K562 (cell line): ENCODE data around the gene ANK3. TPM values are rescaled to one million over a fixed set of nuclear protein-coding genes. Genes with fewer than 3 reads are reported as not detected.
A peak's percentile ranks its signal among the peaks of the same experiment; 100 is the strongest.

Experiments
- ATAC-seq: fragments of 200-7000 bp; cut with Tn5 transposase; 3 replicates; pipeline ENCODE4 v1.9.1; 2020; ENCODE audit warnings: moderate library complexity
- BruUV-seq: library from RNA; stranded (reverse); fragments of 400-500 nt; replicated peaks from 2 replicates; lab custom pipeline; 2021; lab: Mats Ljungman, UMichigan
- CTCF ChIA-PET: fragments of 300-600 bp; formaldehyde crosslinking; extraction: SDS; loops from one replicate; lab custom pipeline; 2021; ENCODE audit warnings: low intra/inter-chr PET ratio; lab: Yijun Ruan, JAX
- POLR2A ChIA-PET: fragments of 300-600, 350-650 bp; sonication (Branson Sonifier 250); formaldehyde crosslinking; extraction: SDS; loops from one replicate; lab custom pipeline; 2021; ENCODE audit warnings: antibody characterized with exemption, inconsistent platforms; lab: Yijun Ruan, JAX
- DNase-seq, 4 experiments: peaks; one replicate each; pipeline versions ENCODE4 v3.0.0 to v3.0.0-alpha.2; 2011 to 2018; ENCODE audit warnings: low spot score in 3 of 4, mixed read lengths in 3 of 4; ENCODE audit errors: extremely low read depth in 1 of 4
- FAIRE-seq: peaks from 2 replicates; lab custom pipeline; 2011; peaks lifted over from hg19 to GRCh38; lab: Jason Lieb, UNC
- H2AFZ ChIP-seq: 2 replicates; pipeline ENCODE4 v1.6.0; 2011; ENCODE audit warnings: low read depth, low read length, control low read depth, inconsistent platforms
- H3K27ac ChIP-seq: fragments of 200-600 bp; 3 replicates; pipeline ENCODE4 v1.8.0; 2011; ENCODE audit warnings: low read depth, mild to moderate bottlenecking, control low read depth, inconsistent platforms, low read length, moderate library complexity, mixed read lengths; ENCODE audit errors: extremely low read depth
- H3K27me3 ChIP-seq, 2 experiments: fragments of 300-600 bp in 1 of 2; 2 replicates in 1 of 2; 3 replicates in 1 of 2; pipeline versions ENCODE4 v1.6.0 to v1.8.0; 2011; ENCODE audit warnings: inconsistent platforms in 2 of 2, low read length in 2 of 2, mild to moderate bottlenecking in 1 of 2, mixed read lengths in 1 of 2, moderate library complexity in 1 of 2; ENCODE audit not compliant: control insufficient read depth in 2 of 2, insufficient read depth in 2 of 2
- H3K36me3 ChIP-seq: fragments of 300-600 bp; 3 replicates; pipeline ENCODE4 v1.8.0; 2011; ENCODE audit warnings: mild to moderate bottlenecking, low read length, inconsistent platforms; ENCODE audit not compliant: control insufficient read depth, insufficient read depth
- H3K4me1 ChIP-seq, 2 experiments: fragments of 200-600 bp in 1 of 2; replicated peaks in 1 of 2; 2 replicates in 1 of 2; 3 replicates in 1 of 2; pipeline versions ENCODE4 v1.5.1 to v1.8.0; 2011; ENCODE audit warnings: inconsistent platforms in 2 of 2, low read length in 2 of 2, mild to moderate bottlenecking in 1 of 2, mixed read lengths in 1 of 2, moderate library complexity in 1 of 2; ENCODE audit not compliant: control insufficient read depth in 2 of 2, insufficient read depth in 2 of 2
- H3K4me2 ChIP-seq: 2 replicates; pipeline ENCODE4 v1.6.1; 2011; ENCODE audit warnings: low read length, control low read depth, inconsistent platforms, mixed read lengths; ENCODE audit not compliant: insufficient read depth
- H3K4me3 ChIP-seq: fragments of 200-600 bp; sonication (generic), shearing (Covaris generic); 2 replicates; pipeline ENCODE4 v1.5.1; 2016; ENCODE audit warnings: control low read depth, inconsistent platforms
- H3K79me2 ChIP-seq: fragments of 200-600 bp; 3 replicates; pipeline ENCODE4 v1.8.0; 2011; ENCODE audit warnings: low read length, inconsistent platforms; ENCODE audit not compliant: control insufficient read depth, insufficient read depth
- H3K9ac ChIP-seq, 2 experiments: 2 replicates each; pipeline versions ENCODE4 v1.6.0 to v1.6.1; 2011; ENCODE audit warnings: low read depth in 2 of 2, low read length in 2 of 2, control low read depth in 1 of 2, inconsistent platforms in 1 of 2, mild to moderate bottlenecking in 1 of 2, mixed read lengths in 1 of 2; ENCODE audit not compliant: insufficient read depth in 1 of 2
- H3K9me1 ChIP-seq: one replicate; pipeline ENCODE4 v1.6.0; 2011; ENCODE audit warnings: inconsistent platforms, mild to moderate bottlenecking, low read length, moderate library complexity; ENCODE audit not compliant: control insufficient read depth, insufficient read depth
- H3K9me3 ChIP-seq: replicated peaks from 2 replicates; pipeline ENCODE4 v1.5.1; 2011; ENCODE audit warnings: low read depth, low read length, inconsistent platforms; ENCODE audit not compliant: control insufficient read depth, insufficient read depth
- H4K20me1 ChIP-seq: replicated peaks from 2 replicates; pipeline ENCODE4 v1.6.1; 2011; ENCODE audit warnings: low read length, inconsistent platforms, mixed read lengths; ENCODE audit not compliant: control insufficient read depth, insufficient read depth
- ATF7 ChIP-seq: fragments of 450-650 bp; IDR thresholded peaks from 2 replicates; pipeline ENCODE4 v1.7.1; 2014; ENCODE audit warnings: mild to moderate bottlenecking, moderate library complexity
- BACH1 ChIP-seq: fragments of 200-800 bp; sonication (Bioruptor generic); IDR thresholded peaks from 2 replicates; pipeline ENCODE4 v1.6.1; 2016; ENCODE audit warnings: missing genetic modification characterization, missing compliant biosample characterization
- CHAMP1 ChIP-seq: fragments of 450-650 bp; IDR thresholded peaks from 2 replicates; pipeline ENCODE4 v1.6.1; 2016; ENCODE audit warnings: mild to moderate bottlenecking
- GTF2E2 ChIP-seq: fragments of 200-800 bp; sonication (Bioruptor generic); IDR thresholded peaks from 2 replicates; pipeline ENCODE4 v1.6.1; 2016; ENCODE audit warnings: missing genetic modification characterization, missing compliant biosample characterization
- NFRKB ChIP-seq: fragments of 450-650 bp; IDR thresholded peaks from 2 replicates; pipeline ENCODE4 v1.6.1; 2016; ENCODE audit warnings: low read depth
- RREB1 ChIP-seq: fragments of 250-450 bp; sonication (Bioruptor Pico); IDR thresholded peaks from 2 replicates; pipeline ENCODE4 v1.4.0; 2020
- XRCC5 ChIP-seq: fragments of 200-400 bp; formaldehyde crosslinking; IDR thresholded peaks from 2 replicates; pipeline ENCODE4 v1.6.1; 2017; ENCODE audit warnings: low read depth, mild to moderate bottlenecking, low read length
- ZNF77 ChIP-seq: fragments of 250-450 bp; sonication (Bioruptor Pico); IDR thresholded peaks from 2 replicates; pipeline ENCODE4 v1.5.0; 2020
- WGBS: fragments of 100-300 bp; shearing (Covaris generic); methylation state at CpG from one replicate; pipeline ENCODE4 v1.1.6; 2016; ENCODE audit warnings: low coverage, mixed read lengths; ENCODE audit not compliant: insufficient coverage; ENCODE audit errors: missing lambda C conversion rate; 5-methylcytosine and 5-hydroxymethylcytosine counted together
- in situ Hi-C: fragments of 300-500 bp; cut with MboI; formaldehyde crosslinking; loops from 4 replicates; pipeline ENCODE4 v1.15.0; 2018; ENCODE audit warnings: inconsistent platforms, mixed read lengths
- intact Hi-C: fragments of 100-400 bp; cut with micrococcal nuclease; formaldehyde crosslinking; loops from 2 replicates; pipeline ENCODE4 v1.14.2; 2022
- polyA plus RNA-seq, 8 experiments: library from polyadenylated mRNA; depleted of rRNA in 4 of 8; stranded (reverse) in 5 of 8; unstranded in 3 of 8; fragments of >200 nt; fragmentation: Nextera tagmentation in 2 of 8; fragmentation: Illumina TruSeq in 1 of 8; extraction: Ambion mirVana in 2 of 8; extraction: Trizol in 1 of 8; gene quantifications; 2 replicates each; pipeline versions ENCODE4 v1.2.1 to v1.2.3, GENCODE V29; 2011 to 2014; ENCODE audit warnings: inconsistent platforms in 1 of 8, missing spikeins in 1 of 8
- total RNA-seq, 7 experiments: library from RNA; depleted of rRNA in 6 of 7; stranded (reverse); fragments of >200 nt in 6 of 7; fragmentation: Illumina TruSeq in 2 of 7; extraction: Trizol in 2 of 7; gene quantifications; 2 replicates each; pipeline versions ENCODE4 v1.2.1 to v1.2.3, GENCODE V29; 2011 to 2021; ENCODE audit warnings: low replicate concordance in 1 of 7

ANK3 gene
- total and polyA plus RNA-seq, 9 of the 15 experiments (the other 6 are each of a cell fraction or from before 2014, with no cell fraction given), result 10.0 to 32.3 (median 17.9) TPM

DNA sequence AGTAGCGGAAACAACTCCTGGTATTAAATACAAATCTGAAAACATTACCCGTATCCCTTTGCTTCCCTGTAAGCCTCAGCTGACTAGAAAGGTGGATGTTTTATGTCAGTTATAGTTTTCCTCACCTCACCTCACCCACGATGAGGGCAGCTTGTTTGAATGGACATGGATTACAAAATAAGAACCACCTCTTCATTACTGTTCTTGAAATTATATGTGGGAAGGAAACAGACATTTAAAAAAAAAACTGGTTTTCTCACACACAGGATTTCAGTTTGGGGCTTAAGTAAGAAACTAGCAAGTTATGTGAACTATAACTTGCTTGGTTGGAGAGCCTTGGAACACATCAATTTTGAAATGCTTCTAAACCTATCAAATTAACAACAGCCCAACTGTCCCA, 250.4 kb downstream of the ANK3 start:
- Histone ChIP-seq H3K9ac (peak overlapping the region in 1 of 2 experiments; percentile 31; a peak in 1 of 4 replicates), H3K4me2 (peak overlapping the region; percentile 69; the same call in 1 of the 2 replicates)

DNA sequence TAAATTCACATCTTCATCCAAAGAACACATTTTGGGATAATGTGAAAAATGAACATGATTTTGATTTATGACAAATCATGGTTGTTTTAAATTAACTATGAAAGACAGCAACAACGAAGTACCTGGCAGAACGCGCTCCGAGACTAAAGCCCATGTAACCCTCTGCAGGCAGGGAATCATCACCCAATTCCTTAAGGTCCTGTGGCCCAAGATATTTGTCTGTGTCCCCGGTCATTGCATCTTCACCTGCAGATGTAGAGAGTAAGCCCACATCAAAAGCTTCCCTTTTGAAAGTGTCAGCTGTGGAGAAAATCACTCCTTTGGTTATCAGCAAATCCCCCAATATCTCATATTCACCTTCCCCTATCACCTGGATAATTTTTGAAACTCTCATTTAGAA, 250.8 kb downstream of the ANK3 start:
- FAIRE-seq (no peak), ATAC-seq (no peak), DNase-seq (no peak)
- H3K4me3 ChIP-seq, result no peak overlapping the region
- H3K4me2 ChIP-seq, result no peak overlapping the region
- in situ Hi-C loops (no loop called here), intact Hi-C loops (no loop called here)
- H3K9ac ChIP-seq, result no peak overlapping the region
- H3K79me2 ChIP-seq, result no peaks in the 10 kb centered on the region
- H4K20me1 ChIP-seq, result no peaks in the 10 kb centered on the region
- POLR2A ChIA-PET, result interaction anchor here (0.6 to 3.0 kb wide), 2 partner anchors 9 to 127 kb away, joined by 3 to 16 read pairs; no protein-coding TSS in a partner anchor
- CTCF ChIA-PET, result no interaction called here
- no peaks in the 10 kb centered on the region for H3K27me3 ChIP-seq
- WGBS, result 84% methylated on average over 5 of the region's 5 CpGs
- H3K4me1 ChIP-seq, result peaks cover 0 to 43% of the 10 kb centered on the region in 2 experiments; a peak in 3 of 5 replicates
- H3K36me3 ChIP-seq, result no peaks in the 10 kb centered on the region; the same call in 2 of the 3 replicates
- H3K27ac ChIP-seq, result no peak overlapping the region
- BruUV-seq, result no TSS peak
- no peaks in the 10 kb centered on the region for H3K9me1 ChIP-seq
- H2AFZ ChIP-seq, result no peak overlapping the region
- no peaks in the 10 kb centered on the region for H3K9me3 ChIP-seq
- no peak for TF ChIP-seq RREB1 (CRISPR knock-in tag)
- TF ChIP-seq GTF2E2 (tag), result 0 out of 2 replicates have a peak, but pooled peaks have one; percentile 26
- TF ChIP-seq XRCC5, result no peak
- TF ChIP-seq CHAMP1, result no peak
- TF ChIP-seq NFRKB, result no peak
- no peak for TF ChIP-seq ATF7

More for the DNA sequence above, 250.4 kb downstream of the ANK3 start:
- ATAC-seq (no peak), DNase-seq (no peak), FAIRE-seq (no peak)
- intact Hi-C loops, result no loop called here
- Histone ChIP-seq H3K27ac (peak overlapping the region; percentile 61; the same call in 1 of the 3 replicates), H3K36me3 (no peaks in the 10 kb centered on the region; the same call in 2 of the 3 replicates), H3K4me3 (0 out of 2 replicates have a peak overlapping the region, but pooled peaks have one; percentile 28), H3K79me2 (no peaks in the 10 kb centered on the region), H3K9me3 (no peaks in the 10 kb centered on the region), H2AFZ (peak overlapping the region; percentile 93), H4K20me1 (no peaks in the 10 kb centered on the region), H3K27me3 (no peaks in the 10 kb centered on the region), H3K9me1 (no peaks in the 10 kb centered on the region), H3K4me1 (peaks cover 0 to 40% of the 10 kb centered on the region in 2 experiments; a peak in 3 of 5 replicates)
- in situ Hi-C loops, result no loop called here
- no TSS peak for BruUV-seq
- TF ChIP-seq BACH1 (tag), result 0 out of 2 replicates have a peak, but pooled peaks have one; percentile 22
- TF ChIP-seq ZNF77 (CRISPR knock-in tag), result no peak
- CTCF ChIA-PET, result no interaction called here
- POLR2A ChIA-PET, result interaction anchor here (0.7 to 3.0 kb wide), 3 partner anchors 10 to 314 kb away, joined by 3 to 16 read pairs (median 4); no protein-coding TSS in a partner anchor
- 50% methylated on average over 3 of the region's 3 CpGs for WGBS
